ENCODE data around the gene ZNF280C.

The ZNF280C gene

Small RNA genes within 50 kb of the gene (small RNA-seq; reads per million reads assigned to genes)
- gene RNU6-1130P: 0 reads per million in 2 experiments

Measured in SK-N-DZ (cell line).